PFSK-1 (cell line): Measurements from ENCODE around the gene CAMKMT.

Source experiments
- POLR2AphosphoS5 ChIP-seq: IDR thresholded peaks from 2 replicates; pipeline ENCODE4 v1.6.1; 2012; ENCODE audit warnings: low read depth, mild to moderate bottlenecking, control low read depth, low read length, moderate library complexity
- REST ChIP-seq, 2 experiments: IDR thresholded peaks; 2 replicates each; pipeline versions ENCODE4 v1.6.1 to v1.8.0; 2011 to 2012; ENCODE audit warnings: low read depth in 2 of 2, low read length in 2 of 2, control low read depth in 1 of 2, inconsistent platforms in 1 of 2, mild to moderate bottlenecking in 1 of 2, moderate library complexity in 1 of 2; ENCODE audit not compliant: insufficient read depth in 1 of 2

GRCh38 chr2:44579837-44580230, 218.1 kb downstream of the CAMKMT start:
- no peak for TF ChIP-seq POLR2AphosphoS5
- TF ChIP-seq REST (IDR thresholded peaks at IDR 0.05; ENCODE audit: insufficient read depth in 1 of 2, low read depth in 2 of 2, low read length in 2 of 2), result no peak
